GM12878 (cell line): ENCODE measurements around the gene PROM1. TPM values are rescaled to one million over a fixed set of nuclear protein-coding genes. Genes with fewer than 3 reads are reported as not detected.

Experiments used
- ATAC-seq: fragments of 200-7000 bp; cut with Tn5 transposase; 3 replicates; pipeline ENCODE4 v1.9.1; 2020; ENCODE audit warnings: mild to moderate bottlenecking, moderate library complexity
- BruUV-seq: library from RNA; stranded (reverse); fragments of 400-500 nt; replicated peaks from 2 replicates; lab custom pipeline; 2021; lab: Mats Ljungman, UMichigan
- CTCF ChIA-PET: fragments of 300-600 bp; sonication (Branson Sonifier 250); formaldehyde crosslinking; extraction: SDS; loops from one replicate; lab custom pipeline; 2021; ENCODE audit warnings: inconsistent platforms; lab: Yijun Ruan, JAX
- POLR2A ChIA-PET: fragments of 350-600 bp; formaldehyde crosslinking; extraction: SDS; loops from one replicate; lab custom pipeline; 2021; ENCODE audit warnings: inconsistent platforms; lab: Charles Lee
- RAD21 ChIA-PET: fragments of 300-600 bp; sonication (Branson Sonifier 250); formaldehyde crosslinking; loops from one replicate; lab custom pipeline; 2023; ENCODE audit warnings: antibody characterized with exemption; ENCODE audit not compliant: unreplicated experiment; lab: Charles Lee
- SMC1A ChIA-PET: fragments of 300-600 bp; sonication (Branson Sonifier 250); formaldehyde crosslinking; loops from one replicate; lab custom pipeline; 2023; ENCODE audit not compliant: unreplicated experiment, uncharacterized antibody; lab: Charles Lee
- DNase-seq: peaks from one replicate; pipeline ENCODE4 v3.0.0-alpha.2; 2011; ENCODE audit warnings: low read depth, low spot score
- FAIRE-seq: peaks from 3 replicates; lab custom pipeline; 2011; peaks lifted over from hg19 to GRCh38; lab: Jason Lieb, UNC
- H2AFZ ChIP-seq: 2 replicates; pipeline ENCODE4 v1.6.0; 2011; ENCODE audit warnings: low read depth, low read length, control low read depth; ENCODE audit not compliant: control insufficient read depth
- H3K27ac ChIP-seq: 2 replicates; pipeline ENCODE4 v1.5.1; 2011; ENCODE audit warnings: control low read depth; ENCODE audit not compliant: control insufficient read depth, insufficient read depth
- H3K27me3 ChIP-seq, 2 experiments: replicated peaks in 1 of 2; 2 replicates each; pipeline versions ENCODE4 v1.6.0 to v1.6.1; 2011; ENCODE audit warnings: low read length in 1 of 2; ENCODE audit not compliant: control insufficient read depth in 2 of 2, insufficient read depth in 2 of 2
- H3K36me3 ChIP-seq, 2 experiments: 2 replicates each; pipeline ENCODE4 v1.5.1; 2011; ENCODE audit warnings: low read length in 1 of 2; ENCODE audit not compliant: control insufficient read depth in 2 of 2, insufficient read depth in 2 of 2
- H3K4me1 ChIP-seq: 2 replicates; pipeline ENCODE4 v1.6.1; 2011; ENCODE audit warnings: mild to moderate bottlenecking, low read length, moderate library complexity, mixed read lengths; ENCODE audit not compliant: control insufficient read depth, insufficient read depth
- H3K4me2 ChIP-seq: 2 replicates; pipeline ENCODE4 v1.6.0; 2011; ENCODE audit warnings: control low read depth; ENCODE audit not compliant: control insufficient read depth, insufficient read depth
- H3K4me3 ChIP-seq: fragments of 200-600 bp; sonication (generic); 2 replicates; pipeline ENCODE4 v1.5.1; 2016
- H3K79me2 ChIP-seq: 2 replicates; pipeline ENCODE4 v1.6.0; 2011; ENCODE audit warnings: low read length; ENCODE audit not compliant: control insufficient read depth, insufficient read depth
- H3K9ac ChIP-seq: 2 replicates; pipeline ENCODE4 v1.8.0; 2011; ENCODE audit warnings: low read length, control low read depth, mixed read lengths; ENCODE audit not compliant: control insufficient read depth, insufficient read depth
- H3K9me3 ChIP-seq: replicated peaks from 3 replicates; pipeline ENCODE4 v1.5.1; 2011; ENCODE audit warnings: mild to moderate bottlenecking, low read length; ENCODE audit not compliant: control insufficient read depth, insufficient read depth
- H4K20me1 ChIP-seq: 2 replicates; pipeline ENCODE4 v1.6.0; 2011; ENCODE audit not compliant: control insufficient read depth, insufficient read depth
- BHLHE40 ChIP-seq, 2 experiments: fragments of 450-650 bp in 1 of 2; IDR thresholded peaks; 2 replicates each; pipeline ENCODE4 v1.6.1; 2011 to 2017; ENCODE audit warnings: low read depth in 2 of 2, borderline replicate concordance in 1 of 2, improper control_type of control experiment in 1 of 2, low read length in 1 of 2, mild to moderate bottlenecking in 1 of 2
- EGR1 ChIP-seq, 2 experiments: IDR thresholded peaks; 1 replicate in 1 of 2; 2 replicates in 1 of 2; pipeline ENCODE4 v1.6.1; 2011 to 2012; ENCODE audit warnings: low read depth in 2 of 2, low read length in 2 of 2, borderline replicate concordance in 1 of 2, mild to moderate bottlenecking in 1 of 2, moderate library complexity in 1 of 2
- IRF4 ChIP-seq: IDR thresholded peaks from 2 replicates; pipeline ENCODE4 v1.6.1; 2011; ENCODE audit warnings: low read depth, low read length
- NBN ChIP-seq: fragments of 450-650 bp; IDR thresholded peaks from 2 replicates; pipeline ENCODE4 v1.6.1; 2016
- NFYB ChIP-seq: IDR thresholded peaks from 2 replicates; pipeline ENCODE4 v1.6.1; 2011; ENCODE audit warnings: low read depth, mild to moderate bottlenecking, low read length, improper control_type of control experiment, moderate library complexity; ENCODE audit not compliant: insufficient read depth
- SKIL ChIP-seq: fragments of 450-650 bp; IDR thresholded peaks from 2 replicates; pipeline ENCODE4 v1.6.1; 2017; ENCODE audit warnings: mild to moderate bottlenecking, low read depth, inconsistent platforms; ENCODE audit not compliant: poor library complexity, severe bottlenecking
- SMARCA5 ChIP-seq: fragments of 450-650 bp; IDR thresholded peaks from 2 replicates; pipeline ENCODE4 v1.6.1; 2017; ENCODE audit warnings: mild to moderate bottlenecking
- USF2 ChIP-seq: IDR thresholded peaks from 2 replicates; pipeline ENCODE4 v1.6.1; 2011; ENCODE audit warnings: low read depth, low read length, improper control_type of control experiment, borderline replicate concordance
- ZBTB11 ChIP-seq: fragments of 450-650 bp; formaldehyde crosslinking; IDR thresholded peaks from 2 replicates; pipeline ENCODE4 v1.5.0; 2022; ENCODE audit warnings: mild to moderate bottlenecking, missing genetic modification characterization
- ZNF384 ChIP-seq: IDR thresholded peaks from 2 replicates; pipeline ENCODE4 v1.6.1; 2012; ENCODE audit warnings: low read depth, mild to moderate bottlenecking, low read length, improper control_type of control experiment, borderline replicate concordance
- ZZZ3 ChIP-seq: IDR thresholded peaks from 2 replicates; pipeline ENCODE4 v1.6.1; 2011; ENCODE audit warnings: low read depth; ENCODE audit not compliant: control insufficient read depth, insufficient read length
- WGBS: methylation state at CpG from one replicate; pipeline ENCODE4 v1.1.6; 2016; ENCODE audit warnings: low lambda C conversion rate; ENCODE audit not compliant: insufficient replicate concordance, insufficient coverage; ENCODE audit errors: missing lambda C conversion rate; 5-methylcytosine and 5-hydroxymethylcytosine counted together
- in situ Hi-C: fragments of 300-500 bp; cut with MboI; formaldehyde crosslinking; loops from 9 replicates; pipeline ENCODE4 v1.14.3; 2018; ENCODE audit warnings: mixed read lengths
- intact Hi-C: fragments of 100-400 bp; cut with micrococcal nuclease; formaldehyde crosslinking; loops from one replicate; pipeline ENCODE4 v1.14.2; 2022; ENCODE audit not compliant: unreplicated experiment
- polyA plus RNA-seq, 11 experiments: library from polyadenylated mRNA; depleted of rRNA in 4 of 11; unstranded in 6 of 11; stranded (reverse) in 5 of 11; fragments of >200 nt; fragmentation: Nextera tagmentation in 4 of 11; fragmentation: Illumina TruSeq in 1 of 11; extraction: Ambion mirVana in 4 of 11; extraction: Trizol in 1 of 11; gene quantifications; 1 replicate in 1 of 11; 2 replicates in 10 of 11; pipeline versions ENCODE4 v1.2.1 to v1.2.3, GENCODE V29; 2011 to 2016; ENCODE audit warnings: inconsistent platforms in 2 of 11, missing spikeins in 2 of 11, low read depth in 1 of 11
- total RNA-seq, 4 experiments: library from RNA; depleted of rRNA in 3 of 4; stranded (reverse); fragments of >200 nt in 3 of 4; fragmentation: Illumina TruSeq in 1 of 4; extraction: Trizol in 1 of 4; gene quantifications; 2 replicates each; pipeline versions ENCODE4 v1.2.1 to v1.2.3, GENCODE V29; 2013 to 2021

PROM1 gene
- total and polyA plus RNA-seq, 10 of the 15 experiments (the other 5 are each of a cell fraction or from before 2014, with no cell fraction given) = 0.08 to 0.31 (median 0.18) TPM; not detected in 7

- WGBS = 27% methylated on average over 7 of the region's 7 CpGs
- peaks cover 0 to 2% of the 10 kb centered on the region in 2 experiments; a peak in 2 of 4 replicates for H3K27me3 ChIP-seq
- no peaks in the 10 kb centered on the region for H3K79me2 ChIP-seq
- H3K9ac ChIP-seq = no peak overlapping the region
- H2AFZ ChIP-seq = no peak overlapping the region
- no peak overlapping the region for H3K27ac ChIP-seq
- in situ Hi-C loops = no loop called here
- H3K4me3 ChIP-seq = no peak overlapping the region
- TF ChIP-seq NFYB = no peak
- no peak for TF ChIP-seq EGR1 (IDR thresholded peaks at IDR 0.05; ENCODE audit: borderline replicate concordance in 1 of 2, low read depth in 2 of 2, low read length in 2 of 2)
- no peaks in the 10 kb centered on the region for H3K36me3 ChIP-seq
- H3K9me3 ChIP-seq = no peaks in the 10 kb centered on the region
- intact Hi-C loops = no loop called here
- no peaks in the 10 kb centered on the region for H3K4me1 ChIP-seq
- ATAC-seq = no peak
- H4K20me1 ChIP-seq = no peaks in the 10 kb centered on the region
- BruUV-seq = no TSS peak
- ChIA-PET RAD21 (no interaction called here), CTCF (no interaction called here), SMC1A (no interaction called here), POLR2A (no interaction called here)
- DNase-seq = no peak
- no peak for FAIRE-seq
- no peak overlapping the region for H3K4me2 ChIP-seq
These were observed 157.3 kb downstream of the PROM1 start for GRCh38 chr4:15926486-15926885.

GRCh38 chr4:15925830-15926229 lies 158.0 kb downstream of the PROM1 start:
- Histone ChIP-seq H3K79me2 (no peaks in the 10 kb centered on the region), H3K4me3 (no peak overlapping the region), H3K4me2 (no peak overlapping the region), H4K20me1 (no peaks in the 10 kb centered on the region), H3K27me3 (peaks cover 0 to 2% of the 10 kb centered on the region in 2 experiments; a peak in 2 of 4 replicates), H3K9ac (no peak overlapping the region), H3K9me3 (no peaks in the 10 kb centered on the region), H3K36me3 (no peaks in the 10 kb centered on the region), H2AFZ (no peak overlapping the region), H3K27ac (no peak overlapping the region), H3K4me1 (no peaks in the 10 kb centered on the region)
- ChIA-PET CTCF (no interaction called here), POLR2A (no interaction called here), RAD21 (no interaction called here), SMC1A (interaction anchor here (0.6 to 1.2 kb wide), 2 partner anchors 8 to 23 kb away, joined by 3 read pairs; no protein-coding TSS in a partner anchor)
- FAIRE-seq (no peak), ATAC-seq (no peak), DNase-seq (no peak)
- whole genome bisulfite sequencing = 53% methylated on average over 3 of the region's 3 CpGs
- in situ Hi-C loops (no loop called here), intact Hi-C loops (no loop called here)
- no TSS peak for BruUV-seq
- TF ChIP-seq ZBTB11 = no peak
- no peak for TF ChIP-seq USF2
- no peak for TF ChIP-seq SMARCA5
- TF ChIP-seq SKIL = no peak
- no peak for TF ChIP-seq IRF4
- no peak for TF ChIP-seq BHLHE40 (IDR thresholded peaks at IDR 0.05; ENCODE audit: borderline replicate concordance in 1 of 2, low read depth in 2 of 2, low read length in 1 of 2)
- no peak for TF ChIP-seq ZNF384
- TF ChIP-seq NBN = no peak
- TF ChIP-seq ZZZ3 = no peak
